ENCODE data around the gene SCAMP5. TPM values are rescaled to one million over a fixed set of nuclear protein-coding genes. Genes with fewer than 3 reads are reported as not detected.

SCAMP5 gene
- total RNA-seq, 1 donor from 2014 or later = 1.3 TPM

- no peaks in the 10 kb centered on the region for H3K36me3 Mint-ChIP-seq (ENCODE audit: low read depth)
Measured at GRCh38 chr15:74988007-74988800, 7.2 kb upstream of the SCAMP5 start.

GRCh38 chr15:74989527-74989926 lies 5.8 kb upstream of the SCAMP5 start:
- Mint-ChIP-seq H3K27me3 (peaks cover 14% of the 10 kb centered on the region), H3K36me3 (ENCODE audit: low read depth) (no peaks in the 10 kb centered on the region), H3K27ac (no peak overlapping the region), H3K4me1 (peaks cover 5% of the 10 kb centered on the region), H3K9me3 (no peaks in the 10 kb centered on the region), H3K4me3 (no peak overlapping the region)
- no peak for DNase-seq
- intact Hi-C loops (cut with micrococcal nuclease) = no loop called here

More at GRCh38 chr15:74988007-74988800, 7.2 kb upstream of the SCAMP5 start:
- Mint-ChIP-seq H3K4me3 (no peak overlapping the region), H3K9me3 (no peaks in the 10 kb centered on the region), H3K4me1 (peaks cover 11% of the 10 kb centered on the region), H3K27ac (no peak overlapping the region), H3K27me3 (peaks cover 14% of the 10 kb centered on the region)
- DNase-seq = peak; percentile 78
- intact Hi-C loops (cut with micrococcal nuclease) = no loop called here

GRCh38 chr15:74992619-74993018 lies 2.7 kb upstream of the SCAMP5 start:
- Mint-ChIP-seq H3K27me3 (peaks cover 31% of the 10 kb centered on the region), H3K27ac (no peak overlapping the region), H3K4me1 (peaks cover 14% of the 10 kb centered on the region), H3K9me3 (peaks cover 6% of the 10 kb centered on the region), H3K4me3 (no peak overlapping the region), H3K36me3 (ENCODE audit: low read depth) (no peaks in the 10 kb centered on the region)
- no peak for DNase-seq
- intact Hi-C loops (cut with micrococcal nuclease) = no loop called here

GRCh38 chr15:74994236-74994635 lies 1.1 kb upstream of the SCAMP5 start:
- Mint-ChIP-seq H3K27ac (no peak overlapping the region), H3K27me3 (peaks cover 42% of the 10 kb centered on the region), H3K9me3 (peaks cover 6% of the 10 kb centered on the region), H3K36me3 (ENCODE audit: low read depth) (no peaks in the 10 kb centered on the region), H3K4me1 (peaks cover 14% of the 10 kb centered on the region), H3K4me3 (no peak overlapping the region)
- intact Hi-C loops (cut with micrococcal nuclease) = loop anchor here (2.0 kb wide), 1 partner anchor 33 kb away; no protein-coding TSS in a partner anchor
- DNase-seq = no peak

- H3K9me3 Mint-ChIP-seq = peaks cover 6% of the 10 kb centered on the region
- peak overlapping the region; percentile 16 for H3K27ac Mint-ChIP-seq
- intact Hi-C loops (cut with micrococcal nuclease) = loop anchor here (1.0 to 5.0 kb wide), 3 partner anchors 10 to 1362 kb away; partner anchors contain the start of gene NPTN
- H3K4me3 Mint-ChIP-seq = peak overlapping the region; percentile 61
- no peak for DNase-seq
- peaks cover 42% of the 10 kb centered on the region for H3K27me3 Mint-ChIP-seq
- no peaks in the 10 kb centered on the region for H3K36me3 Mint-ChIP-seq (ENCODE audit: low read depth)
- H3K4me1 Mint-ChIP-seq = peaks cover 14% of the 10 kb centered on the region
Measured at GRCh38 chr15:74994685-74995084, 678 bp upstream of the SCAMP5 start.

GRCh38 chr15:74995779-74996765 lies 709 bp downstream of the SCAMP5 start:
- H3K36me3 Mint-ChIP-seq (ENCODE audit: low read depth) = no peaks in the 10 kb centered on the region
- H3K4me1 Mint-ChIP-seq = peaks cover 9% of the 10 kb centered on the region
- intact Hi-C loops (cut with micrococcal nuclease) = loop anchor here (1.0 to 5.0 kb wide), 3 partner anchors 12 to 1364 kb away; partner anchors contain the start of gene NPTN
- peaks cover 6% of the 10 kb centered on the region for H3K9me3 Mint-ChIP-seq
- no peak for DNase-seq
- no peak overlapping the region for H3K27ac Mint-ChIP-seq
- H3K27me3 Mint-ChIP-seq = peaks cover 37% of the 10 kb centered on the region
- H3K4me3 Mint-ChIP-seq = peak overlapping the region; percentile 61

GRCh38 chr15:74997141-74997540 lies 1.8 kb downstream of the SCAMP5 start:
- Mint-ChIP-seq H3K36me3 (ENCODE audit: low read depth) (no peaks in the 10 kb centered on the region), H3K4me3 (no peak overlapping the region), H3K27me3 (peaks cover 34% of the 10 kb centered on the region), H3K4me1 (peaks cover 9% of the 10 kb centered on the region), H3K9me3 (peaks cover 6% of the 10 kb centered on the region), H3K27ac (no peak overlapping the region)
- intact Hi-C loops (cut with micrococcal nuclease) = loop anchor here (5.0 kb wide), 1 partner anchor 1365 kb away; the partner anchor contains the start of gene NPTN
- no peak for DNase-seq

GRCh38 chr15:74997543-74997942 lies 2.2 kb downstream of the SCAMP5 start:
- no peak overlapping the region for H3K4me3 Mint-ChIP-seq
- peaks cover 6% of the 10 kb centered on the region for H3K9me3 Mint-ChIP-seq
- no peaks in the 10 kb centered on the region for H3K36me3 Mint-ChIP-seq (ENCODE audit: low read depth)
- H3K27me3 Mint-ChIP-seq = peaks cover 34% of the 10 kb centered on the region
- no peak for DNase-seq
- intact Hi-C loops (cut with micrococcal nuclease) = loop anchor here (5.0 kb wide), 1 partner anchor 1365 kb away; the partner anchor contains the start of gene NPTN
- no peak overlapping the region for H3K27ac Mint-ChIP-seq
- peaks cover 9% of the 10 kb centered on the region for H3K4me1 Mint-ChIP-seq

GRCh38 chr15:75001310-75001709 lies 5.9 kb downstream of the SCAMP5 start:
- Mint-ChIP-seq H3K36me3 (ENCODE audit: low read depth) (no peaks in the 10 kb centered on the region), H3K27ac (no peak overlapping the region), H3K4me1 (peaks cover 1% of the 10 kb centered on the region), H3K9me3 (no peaks in the 10 kb centered on the region), H3K4me3 (no peak overlapping the region), H3K27me3 (peaks cover 25% of the 10 kb centered on the region)
- intact Hi-C loops (cut with micrococcal nuclease) = no loop called here
- DNase-seq = no peak

GRCh38 chr15:75002398-75002797 lies 7.0 kb downstream of the SCAMP5 start:
- no peak for DNase-seq
- Mint-ChIP-seq H3K36me3 (ENCODE audit: low read depth) (no peaks in the 10 kb centered on the region), H3K9me3 (no peaks in the 10 kb centered on the region), H3K4me3 (no peak overlapping the region), H3K27ac (no peak overlapping the region), H3K4me1 (peaks cover 1% of the 10 kb centered on the region), H3K27me3 (peaks cover 14% of the 10 kb centered on the region)
- intact Hi-C loops (cut with micrococcal nuclease) = no loop called here

- no peak overlapping the region for H3K27ac Mint-ChIP-seq
Measured at GRCh38 chr15:75007216-75007615, 11.9 kb downstream of the SCAMP5 start.

GRCh38 chr15:75008221-75008625 lies 12.9 kb downstream of the SCAMP5 start:
- Mint-ChIP-seq H3K27me3 (peaks cover 23% of the 10 kb centered on the region), H3K9me3 (no peaks in the 10 kb centered on the region), H3K4me1 (peaks cover 6% of the 10 kb centered on the region), H3K27ac (no peak overlapping the region), H3K4me3 (no peak overlapping the region), H3K36me3 (ENCODE audit: low read depth) (no peaks in the 10 kb centered on the region)
- no peak for DNase-seq
- intact Hi-C loops (cut with micrococcal nuclease) = no loop called here

More at GRCh38 chr15:75007216-75007615, 11.9 kb downstream of the SCAMP5 start:
- no peaks in the 10 kb centered on the region for H3K9me3 Mint-ChIP-seq
- no peak overlapping the region for H3K4me3 Mint-ChIP-seq
- no peaks in the 10 kb centered on the region for H3K36me3 Mint-ChIP-seq (ENCODE audit: low read depth)
- DNase-seq = no peak
- intact Hi-C loops (cut with micrococcal nuclease) = no loop called here
- H3K4me1 Mint-ChIP-seq = peaks cover 6% of the 10 kb centered on the region
- peaks cover 23% of the 10 kb centered on the region for H3K27me3 Mint-ChIP-seq

GRCh38 chr15:75008629-75009326 lies 13.4 kb downstream of the SCAMP5 start:
- Mint-ChIP-seq H3K36me3 (ENCODE audit: low read depth) (no peaks in the 10 kb centered on the region), H3K4me3 (no peak overlapping the region), H3K27me3 (peaks cover 23% of the 10 kb centered on the region), H3K9me3 (no peaks in the 10 kb centered on the region), H3K4me1 (peaks cover 6% of the 10 kb centered on the region), H3K27ac (no peak overlapping the region)
- intact Hi-C loops (cut with micrococcal nuclease) = no loop called here
- no peak for DNase-seq
